T-helper 1 cell treated with Interleukin-12 subunit alpha and Interleukin-12 subunit beta and Interleukin-4 antibody, amounts not matched to agents 30 μg/mL and 1 μg/mL, for 36 hours (primary cell): ENCODE data around the gene ELP2.
"Not testable (repeated sequence)": the region's sequence is repeated elsewhere in the genome, so short reads cannot be mapped to it uniquely, and the experiment has no call there.

Experiments used
- H3K27ac Mint-ChIP-seq: one replicate; pipeline ENCODE4 v1.8.0; 2021; ENCODE audit warnings: mild to moderate bottlenecking, mixed read lengths
- H3K27me3 Mint-ChIP-seq: one replicate; pipeline ENCODE4 v1.8.0; 2021; ENCODE audit warnings: low read depth, mixed read lengths
- H3K36me3 Mint-ChIP-seq: one replicate; pipeline ENCODE4 v1.8.0; 2021; ENCODE audit warnings: low read depth, mixed read lengths
- H3K4me1 Mint-ChIP-seq: one replicate; pipeline ENCODE4 v1.8.0; 2021; ENCODE audit warnings: low read depth, mixed read lengths
- H3K4me3 Mint-ChIP-seq: one replicate; pipeline ENCODE4 v1.8.0; 2021; ENCODE audit warnings: mild to moderate bottlenecking, moderate library complexity, mixed read lengths
- H3K9me3 Mint-ChIP-seq: one replicate; pipeline ENCODE4 v1.8.0; 2021; ENCODE audit warnings: mixed read lengths

Gene ELP2

DNA sequence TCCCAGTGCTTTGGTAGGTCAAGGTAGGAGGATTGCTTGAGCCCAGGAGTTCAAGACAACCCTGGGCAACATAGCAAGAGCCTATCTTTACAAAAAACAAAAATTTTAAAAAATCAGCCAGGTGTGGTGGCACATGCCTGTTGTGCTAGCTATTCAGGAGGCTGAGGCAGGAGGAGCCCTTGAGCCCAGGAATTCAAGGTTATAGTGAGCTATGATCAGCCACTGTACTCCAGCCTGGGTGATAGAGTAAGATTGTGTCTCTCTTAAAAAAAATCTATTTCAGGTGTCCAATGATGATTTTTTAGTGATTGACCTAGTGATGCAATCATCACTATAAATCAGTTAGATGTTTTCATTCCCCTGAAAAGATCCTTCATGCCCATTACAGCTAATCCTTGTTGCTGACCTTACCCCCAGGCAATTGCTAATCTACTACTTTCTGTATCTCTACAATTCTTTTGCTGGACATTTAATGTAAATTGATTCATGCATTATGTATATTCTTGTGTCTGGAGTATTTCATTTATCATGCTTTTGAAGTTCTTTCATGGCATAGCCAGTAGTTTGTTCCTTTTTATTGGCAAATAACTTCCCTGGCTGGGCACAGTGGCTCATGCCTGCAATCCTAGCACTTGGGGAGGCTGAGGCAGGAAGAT lies 67.9 kb downstream of the ELP2 start:
- Mint-ChIP-seq H3K4me3 (no peak overlapping the region), H3K27ac (no peak overlapping the region), H3K4me1 (peaks cover 2% of the 10 kb centered on the region), H3K27me3 (peaks cover 9% of the 10 kb centered on the region), H3K9me3 (no peaks in the 10 kb centered on the region), H3K36me3 (no peaks in the 10 kb centered on the region)

DNA sequence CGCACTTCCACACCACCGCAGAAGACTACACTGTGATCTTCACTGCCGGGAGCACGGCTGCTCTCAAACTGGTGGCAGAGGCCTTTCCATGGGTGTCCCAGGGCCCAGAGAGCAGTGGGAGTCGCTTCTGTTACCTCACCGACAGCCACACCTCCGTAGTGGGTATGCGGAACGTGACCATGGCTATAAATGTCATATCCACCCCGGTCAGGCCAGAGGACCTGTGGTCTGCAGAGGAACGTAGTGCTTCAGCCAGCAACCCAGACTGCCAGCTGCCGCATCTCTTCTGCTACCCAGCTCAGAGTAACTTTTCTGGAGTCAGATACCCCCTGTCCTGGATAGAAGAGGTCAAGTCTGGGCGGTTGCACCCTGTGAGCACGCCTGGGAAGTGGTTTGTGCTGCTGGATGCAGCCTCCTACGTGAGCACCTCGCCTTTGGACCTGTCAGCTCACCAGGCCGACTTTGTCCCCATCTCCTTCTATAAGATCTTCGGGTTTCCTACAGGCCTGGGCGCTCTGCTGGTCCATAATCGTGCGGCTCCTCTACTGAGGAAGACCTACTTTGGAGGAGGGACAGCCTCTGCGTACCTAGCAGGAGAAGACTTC lies 70.1 kb downstream of the ELP2 start:
- Mint-ChIP-seq H3K4me3 (no peak overlapping the region), H3K27ac (no peak overlapping the region), H3K36me3 (no peaks in the 10 kb centered on the region), H3K4me1 (peaks cover 2% of the 10 kb centered on the region), H3K9me3 (no peaks in the 10 kb centered on the region), H3K27me3 (peaks cover 5% of the 10 kb centered on the region)

DNA sequence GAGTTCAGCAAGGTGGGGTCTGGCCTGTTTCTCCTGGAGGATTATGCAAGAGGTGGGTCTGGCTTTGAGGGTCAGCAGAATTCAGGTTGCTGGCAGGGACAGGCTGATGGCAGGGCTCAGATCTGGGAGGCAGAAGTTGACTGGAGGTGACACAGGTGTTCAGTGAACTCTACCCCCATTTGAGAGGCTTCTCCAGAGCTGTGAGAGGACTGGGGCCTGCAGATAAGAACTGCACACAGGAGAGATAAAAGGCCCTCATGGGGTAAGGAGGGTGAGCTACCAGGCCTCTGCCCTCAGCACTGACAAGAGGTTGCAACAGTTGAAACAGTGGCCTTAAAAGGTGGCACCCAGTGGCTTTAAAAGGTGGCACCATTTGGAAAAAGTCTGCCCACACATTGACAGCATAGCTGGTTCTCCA lies 70.7 kb downstream of the ELP2 start:
- H3K9me3 Mint-ChIP-seq, result no peaks in the 10 kb centered on the region
- no peak overlapping the region for H3K27ac Mint-ChIP-seq
- H3K36me3 Mint-ChIP-seq, result no peaks in the 10 kb centered on the region
- no peak overlapping the region for H3K4me3 Mint-ChIP-seq
- peaks cover 2% of the 10 kb centered on the region for H3K4me1 Mint-ChIP-seq
- H3K27me3 Mint-ChIP-seq, result peaks cover 5% of the 10 kb centered on the region

DNA sequence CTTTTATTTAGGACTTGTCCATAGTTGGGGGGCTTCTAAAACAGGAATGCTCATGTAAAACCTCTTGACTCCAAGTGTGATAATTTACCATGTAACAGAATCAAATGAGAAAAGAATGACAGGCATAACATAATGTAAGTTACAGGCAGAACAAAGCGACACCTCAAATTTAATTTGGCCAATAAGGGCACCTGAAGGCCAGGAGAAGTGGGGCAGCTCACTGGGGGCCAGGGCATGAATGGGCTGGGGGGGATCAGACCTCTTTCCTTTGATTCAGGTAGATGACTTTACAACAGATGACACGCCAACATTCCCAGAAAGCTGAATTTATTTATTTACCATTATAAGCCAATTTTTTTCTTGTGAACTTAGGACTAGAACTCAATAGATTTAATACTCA lies 72.1 kb downstream of the ELP2 start:
- H3K27me3 Mint-ChIP-seq, result peaks cover 5% of the 10 kb centered on the region
- H3K4me1 Mint-ChIP-seq, result peaks cover 2% of the 10 kb centered on the region
- no peak overlapping the region for H3K4me3 Mint-ChIP-seq
- no peaks in the 10 kb centered on the region for H3K9me3 Mint-ChIP-seq
- no peak overlapping the region for H3K27ac Mint-ChIP-seq
- no peaks in the 10 kb centered on the region for H3K36me3 Mint-ChIP-seq

DNA sequence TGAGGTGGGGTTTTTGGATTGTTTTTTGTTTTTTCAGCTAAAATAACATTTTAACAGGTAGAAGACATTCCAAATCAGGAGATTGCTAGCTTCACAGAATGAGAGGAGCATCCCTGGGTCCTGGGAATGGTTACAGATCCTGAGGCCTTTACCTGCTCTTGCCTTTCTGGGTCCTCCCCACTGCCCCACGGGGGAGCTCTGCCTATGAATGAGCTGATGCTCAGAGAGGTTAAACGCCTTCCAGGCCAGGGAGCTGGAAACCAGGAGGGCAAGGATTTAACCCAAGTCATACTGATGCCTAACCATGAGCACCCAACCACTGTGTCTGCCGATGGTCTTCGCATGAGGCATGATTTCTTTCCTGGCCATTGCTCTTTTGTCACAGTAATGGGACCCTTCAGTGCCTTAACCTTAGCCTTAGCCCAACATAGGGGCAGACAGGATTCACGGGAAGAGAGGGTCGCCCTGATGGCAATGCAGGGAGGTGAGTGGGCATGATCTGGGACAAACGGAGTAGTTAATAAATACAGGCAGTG lies 73.7 kb downstream of the ELP2 start:
- Mint-ChIP-seq H3K4me3 (no peak overlapping the region), H3K4me1 (peaks cover 2% of the 10 kb centered on the region), H3K36me3 (no peaks in the 10 kb centered on the region), H3K27ac (no peak overlapping the region), H3K9me3 (no peaks in the 10 kb centered on the region), H3K27me3 (peaks cover 5% of the 10 kb centered on the region)

DNA sequence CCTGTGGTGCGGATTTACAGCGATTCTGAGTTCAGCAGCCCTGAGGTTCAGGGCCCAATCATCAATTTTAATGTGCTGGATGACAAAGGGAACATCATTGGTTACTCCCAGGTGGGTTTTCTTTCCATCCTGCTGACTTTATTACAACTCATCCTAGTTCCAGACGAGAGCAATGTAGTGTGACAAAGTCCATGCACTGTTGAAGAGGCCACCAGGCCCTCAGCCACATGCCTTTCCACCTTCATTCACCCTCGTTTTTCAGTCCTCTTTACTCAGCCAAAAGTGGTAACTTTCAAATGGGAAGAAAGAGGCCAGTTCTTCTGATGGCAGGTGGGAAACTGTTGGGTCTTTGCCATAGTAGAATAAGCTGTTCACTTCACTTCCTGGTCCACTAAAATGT lies 75.5 kb downstream of the ELP2 start:
- H3K36me3 Mint-ChIP-seq, result no peaks in the 10 kb centered on the region
- no peak overlapping the region for H3K27ac Mint-ChIP-seq
- peaks cover 5% of the 10 kb centered on the region for H3K27me3 Mint-ChIP-seq
- H3K4me1 Mint-ChIP-seq, result no peaks in the 10 kb centered on the region
- H3K9me3 Mint-ChIP-seq, result no peaks in the 10 kb centered on the region
- no peak overlapping the region for H3K4me3 Mint-ChIP-seq

DNA sequence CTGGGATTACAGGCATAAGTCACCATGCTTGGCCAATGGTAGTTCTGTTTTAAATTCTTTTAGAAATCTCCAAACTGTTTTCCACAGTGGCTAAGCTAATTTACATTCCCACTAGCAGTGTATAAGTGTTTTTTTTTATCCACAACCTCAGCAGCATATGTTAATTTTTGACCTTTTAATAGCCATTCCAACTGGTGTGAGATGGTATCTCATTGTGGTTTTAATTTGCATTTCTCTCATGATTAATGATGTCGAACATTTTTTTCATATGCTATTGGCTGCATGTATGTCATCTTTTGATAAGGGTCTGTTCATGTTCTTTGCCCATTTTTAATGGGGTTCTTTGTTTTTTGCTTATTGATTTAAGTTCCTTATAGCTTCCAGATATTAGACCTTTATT lies 77.6 kb downstream of the ELP2 start:
- Mint-ChIP-seq H3K27ac (no peak overlapping the region), H3K4me3 (no peak overlapping the region), H3K36me3 (no peaks in the 10 kb centered on the region), H3K9me3 (no peaks in the 10 kb centered on the region), H3K4me1 (no peaks in the 10 kb centered on the region), H3K27me3 (peaks cover 4% of the 10 kb centered on the region)

DNA sequence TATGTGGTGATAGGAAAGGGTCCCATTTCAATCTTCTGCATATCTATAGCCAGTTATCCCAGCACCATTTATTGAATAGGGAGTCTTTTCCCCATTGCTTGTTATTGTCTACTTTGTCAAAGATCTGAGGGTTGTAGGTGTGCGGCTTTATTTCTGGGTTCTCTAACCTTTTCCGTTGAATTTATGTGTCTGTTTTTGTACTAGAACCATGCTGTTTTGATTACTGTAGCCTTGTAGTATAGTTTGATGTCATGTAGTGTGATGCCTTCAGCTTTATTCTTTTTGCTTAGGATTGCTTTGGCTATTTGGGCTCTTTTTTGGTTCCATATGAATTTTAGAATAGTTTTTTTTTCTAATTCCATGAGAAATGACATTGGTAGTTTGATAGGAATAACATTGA lies 78.3 kb downstream of the ELP2 start:
- not testable (repeated sequence) for H3K4me1 Mint-ChIP-seq, H3K27ac Mint-ChIP-seq, H3K4me3 Mint-ChIP-seq, H3K27me3 Mint-ChIP-seq, H3K9me3 Mint-ChIP-seq, H3K36me3 Mint-ChIP-seq

DNA sequence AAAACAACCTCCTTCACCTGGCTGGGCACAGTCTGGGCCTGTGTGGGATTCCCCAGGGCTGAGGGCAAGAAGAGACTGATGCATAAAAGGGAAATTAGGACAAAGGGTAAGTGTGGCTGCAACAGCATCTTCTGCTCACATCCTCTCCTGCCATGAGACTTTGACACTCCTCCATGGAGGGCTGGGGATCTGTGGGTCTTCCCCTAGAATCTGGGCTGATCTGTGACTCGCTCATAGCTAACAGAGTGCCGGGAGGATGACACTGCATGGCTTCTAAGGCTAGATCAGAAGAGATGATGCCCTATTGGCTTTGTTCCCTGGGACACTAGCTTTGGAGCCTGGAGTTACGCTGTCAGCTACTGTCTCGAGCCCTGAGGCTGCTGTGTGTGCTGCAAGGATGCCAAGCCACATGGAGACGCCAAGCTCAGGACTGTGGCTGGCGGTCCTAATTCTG lies 81.9 kb downstream of the ELP2 start:
- Mint-ChIP-seq H3K4me3 (no peak overlapping the region), H3K36me3 (no peaks in the 10 kb centered on the region), H3K4me1 (no peaks in the 10 kb centered on the region), H3K27ac (no peak overlapping the region), H3K9me3 (no peaks in the 10 kb centered on the region), H3K27me3 (no peaks in the 10 kb centered on the region)

DNA sequence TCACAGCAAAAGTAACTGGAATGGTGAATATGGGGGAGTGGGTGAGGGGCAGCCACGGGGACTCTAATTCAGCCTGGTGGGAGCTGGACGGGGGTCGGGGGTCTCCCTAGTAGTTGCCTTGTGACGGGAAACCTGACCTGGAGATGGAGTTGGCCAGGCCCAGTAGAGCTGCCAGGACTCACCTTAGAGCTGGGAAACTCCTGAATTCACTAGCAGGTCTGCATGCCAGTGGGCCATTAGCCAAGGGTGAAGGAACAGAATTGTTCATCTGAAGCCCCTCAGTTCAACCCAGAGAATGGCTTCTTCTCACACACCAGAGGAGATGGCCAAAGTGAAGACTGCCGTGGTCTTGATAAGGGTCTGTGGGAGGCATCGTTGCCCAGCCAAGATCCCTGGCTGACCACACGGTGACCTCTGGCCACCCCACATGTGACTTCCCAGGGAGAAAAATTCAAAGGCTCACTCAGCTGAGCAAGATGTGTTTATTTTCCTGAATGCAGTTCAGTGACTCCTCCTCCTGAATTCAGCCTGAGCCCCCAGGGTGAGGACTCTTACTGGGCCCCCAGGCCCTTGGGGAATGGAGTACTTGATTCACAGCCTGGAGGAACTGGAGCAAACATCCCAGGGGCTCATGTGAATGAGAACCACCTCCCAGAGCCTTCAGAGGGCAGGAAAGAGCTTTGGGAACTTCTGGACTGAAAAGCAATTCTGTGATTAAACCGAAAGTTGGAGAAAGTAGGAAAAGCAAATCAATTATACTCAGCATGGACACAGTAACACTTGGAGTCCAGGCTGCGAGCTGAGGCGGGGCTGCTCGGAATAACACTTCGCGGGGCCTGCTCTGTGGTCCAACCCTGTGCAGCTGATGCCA lies 82.8 kb downstream of the ELP2 start:
- Mint-ChIP-seq H3K27ac (no peak overlapping the region), H3K9me3 (no peaks in the 10 kb centered on the region), H3K4me1 (no peaks in the 10 kb centered on the region), H3K27me3 (no peaks in the 10 kb centered on the region), H3K4me3 (no peak overlapping the region), H3K36me3 (no peaks in the 10 kb centered on the region)

DNA sequence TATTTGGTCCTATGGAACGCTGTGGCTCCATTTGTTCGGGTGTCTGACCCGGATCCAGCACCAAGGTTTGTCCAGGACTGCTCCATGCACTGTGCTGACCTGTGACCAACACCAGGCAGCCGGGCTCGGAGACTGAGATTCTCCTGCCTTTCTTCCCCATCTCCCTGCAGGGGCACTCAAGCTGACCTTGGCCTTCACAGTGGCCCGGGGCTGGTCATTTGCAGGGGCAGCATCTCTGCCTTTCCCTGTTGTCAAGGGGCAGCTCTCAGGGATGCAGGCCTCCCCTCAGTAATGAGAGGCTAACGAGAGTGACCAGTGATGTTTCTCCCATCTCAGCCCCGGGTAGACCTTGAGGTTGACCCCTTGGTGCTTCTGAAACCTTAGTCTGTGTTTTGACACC lies 85.1 kb downstream of the ELP2 start:
- H3K4me1 Mint-ChIP-seq, result no peaks in the 10 kb centered on the region
- no peak overlapping the region for H3K4me3 Mint-ChIP-seq
- no peaks in the 10 kb centered on the region for H3K27me3 Mint-ChIP-seq
- H3K36me3 Mint-ChIP-seq, result no peaks in the 10 kb centered on the region
- H3K27ac Mint-ChIP-seq, result no peak overlapping the region
- no peaks in the 10 kb centered on the region for H3K9me3 Mint-ChIP-seq

DNA sequence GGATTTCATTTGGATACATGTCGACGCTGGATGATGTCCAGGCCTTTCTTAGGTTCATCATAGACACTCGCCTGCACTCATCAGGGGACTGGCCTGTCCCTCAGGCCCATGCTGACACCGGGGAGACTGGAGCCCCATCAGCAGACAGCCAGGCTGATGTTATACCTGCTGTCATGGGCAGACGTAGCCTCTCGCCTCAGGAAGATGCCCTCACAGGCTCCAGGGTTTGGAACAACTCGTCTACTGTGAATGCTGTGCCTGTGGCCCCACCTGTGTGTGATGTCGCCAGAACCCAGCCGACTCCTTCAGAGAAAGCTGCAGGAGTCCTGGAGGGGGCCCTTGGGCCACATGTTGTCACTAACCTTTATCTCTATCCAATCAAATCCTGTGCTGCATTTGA lies 85.9 kb downstream of the ELP2 start:
- no peaks in the 10 kb centered on the region for H3K9me3 Mint-ChIP-seq
- H3K36me3 Mint-ChIP-seq, result no peaks in the 10 kb centered on the region
- H3K4me3 Mint-ChIP-seq, result no peak overlapping the region
- H3K27ac Mint-ChIP-seq, result no peak overlapping the region
- H3K4me1 Mint-ChIP-seq, result no peaks in the 10 kb centered on the region
- H3K27me3 Mint-ChIP-seq, result no peaks in the 10 kb centered on the region

DNA sequence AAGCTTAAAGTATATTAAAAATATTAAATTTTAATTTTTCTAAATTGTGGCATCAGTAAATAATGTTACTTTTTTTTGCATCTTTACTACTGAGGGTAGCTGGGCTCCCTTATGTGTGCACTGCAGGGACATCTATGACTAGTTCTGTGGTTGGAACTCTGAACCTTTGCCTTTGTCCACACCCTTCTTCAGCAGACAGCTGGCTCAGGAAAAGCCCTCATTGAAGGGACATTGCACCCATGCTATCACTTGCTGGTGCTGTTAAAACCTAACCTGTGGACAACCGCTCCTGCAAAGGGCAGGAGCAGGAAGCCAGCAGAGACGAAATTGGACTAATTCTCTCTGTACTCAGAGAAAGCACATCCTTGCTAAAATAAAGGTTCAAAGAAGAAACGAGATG lies 87.6 kb downstream of the ELP2 start:
- no peaks in the 10 kb centered on the region for H3K36me3 Mint-ChIP-seq
- H3K27ac Mint-ChIP-seq, result no peak overlapping the region
- H3K4me3 Mint-ChIP-seq, result no peak overlapping the region
- H3K9me3 Mint-ChIP-seq, result no peaks in the 10 kb centered on the region
- H3K4me1 Mint-ChIP-seq, result no peaks in the 10 kb centered on the region
- H3K27me3 Mint-ChIP-seq, result no peaks in the 10 kb centered on the region

DNA sequence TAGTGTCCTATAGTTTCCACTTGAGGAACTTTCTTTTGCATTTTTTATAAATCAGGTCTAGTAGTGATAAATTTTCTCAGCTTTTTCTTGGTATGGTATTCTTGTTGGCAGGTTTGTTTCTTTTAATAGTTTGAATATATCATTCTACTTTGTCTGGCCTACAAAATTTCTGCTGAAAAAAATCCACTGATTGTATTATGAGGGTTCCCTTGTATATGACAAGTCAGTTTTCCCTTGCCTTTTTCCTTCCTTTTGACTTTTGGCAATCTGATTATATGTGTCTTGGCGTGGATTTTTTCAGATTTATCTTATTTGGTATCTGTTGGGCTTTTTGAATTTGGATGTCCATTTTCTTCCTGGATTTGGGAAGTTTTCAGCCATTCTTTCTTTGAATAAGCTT lies 99.5 kb downstream of the ELP2 start:
- H3K27ac Mint-ChIP-seq, result no peak overlapping the region
- H3K4me1 Mint-ChIP-seq, result no peaks in the 10 kb centered on the region
- H3K36me3 Mint-ChIP-seq, result peaks cover 1% of the 10 kb centered on the region
- no peaks in the 10 kb centered on the region for H3K27me3 Mint-ChIP-seq
- H3K4me3 Mint-ChIP-seq, result no peak overlapping the region
- H3K9me3 Mint-ChIP-seq, result peaks cover 28% of the 10 kb centered on the region
